HG03039 (cell line): Measurements from ENCODE around the gene RGS8.
A peak's percentile ranks its signal among the peaks of the same experiment; 100 is the strongest.
"Not testable (repeated sequence)": the region's sequence is repeated elsewhere in the genome, so short reads cannot be mapped to it uniquely, and the experiment has no call there.

ENCODE experiments used
- ATAC-seq: cut with Tn5 transposase; IDR thresholded peaks from one replicate; pipeline ENCODE4 v1.9.1; 2021; ENCODE audit warnings: mild to moderate bottlenecking, moderate library complexity; ENCODE audit not compliant: unreplicated experiment

The RGS8 gene

DNA sequence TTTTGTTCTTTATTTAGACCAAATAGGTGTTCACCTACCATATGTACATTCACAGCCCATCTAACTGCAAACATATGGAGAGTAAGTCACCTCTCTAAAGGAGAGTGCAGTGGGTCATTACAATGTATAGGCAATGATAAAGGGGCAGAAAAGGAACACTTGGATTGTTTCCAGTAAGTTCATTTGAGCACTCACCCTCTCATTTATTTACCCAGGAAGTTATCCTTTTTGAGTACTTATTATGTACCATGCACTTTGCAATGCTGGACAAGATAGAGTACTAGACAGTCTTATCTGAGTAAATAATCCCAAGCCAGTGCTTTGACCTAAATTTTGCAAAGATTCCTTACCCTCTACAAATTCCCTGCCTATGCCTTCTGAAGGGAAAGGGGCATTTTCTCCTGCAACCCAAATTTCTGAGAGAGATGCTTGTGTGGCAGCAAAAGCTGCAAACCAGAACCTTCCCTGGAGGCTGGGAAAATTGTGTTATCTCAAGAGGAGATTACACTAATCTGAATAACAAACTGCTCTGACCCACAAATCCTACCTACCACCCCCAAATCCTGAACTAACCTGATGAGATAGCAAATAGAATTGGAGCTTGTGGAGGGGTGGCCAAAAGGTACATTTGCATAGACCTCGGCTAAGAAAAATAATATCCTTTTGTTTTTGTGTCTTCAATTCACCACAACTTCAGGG is 18.6 kb upstream of the RGS8 start:
- ATAC-seq = no peak

DNA sequence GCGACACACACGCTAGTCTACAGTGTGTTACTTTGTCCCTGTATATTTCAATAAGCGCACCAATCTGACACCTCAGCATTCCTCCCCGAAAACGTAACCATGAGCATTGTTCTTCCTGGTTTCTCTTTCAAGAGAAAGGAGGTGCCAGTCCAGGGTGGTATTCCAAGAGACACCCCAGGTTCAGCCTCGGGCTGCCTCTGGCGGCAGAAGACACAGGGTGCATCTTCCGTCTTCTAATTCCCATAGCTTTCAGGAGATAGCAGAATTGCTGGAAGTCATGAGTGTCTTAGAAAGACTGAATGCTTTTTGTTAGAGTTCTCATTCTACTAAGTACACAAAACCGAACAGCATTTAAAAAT is 15.9 kb upstream of the RGS8 start:
- ATAC-seq = no peak

DNA sequence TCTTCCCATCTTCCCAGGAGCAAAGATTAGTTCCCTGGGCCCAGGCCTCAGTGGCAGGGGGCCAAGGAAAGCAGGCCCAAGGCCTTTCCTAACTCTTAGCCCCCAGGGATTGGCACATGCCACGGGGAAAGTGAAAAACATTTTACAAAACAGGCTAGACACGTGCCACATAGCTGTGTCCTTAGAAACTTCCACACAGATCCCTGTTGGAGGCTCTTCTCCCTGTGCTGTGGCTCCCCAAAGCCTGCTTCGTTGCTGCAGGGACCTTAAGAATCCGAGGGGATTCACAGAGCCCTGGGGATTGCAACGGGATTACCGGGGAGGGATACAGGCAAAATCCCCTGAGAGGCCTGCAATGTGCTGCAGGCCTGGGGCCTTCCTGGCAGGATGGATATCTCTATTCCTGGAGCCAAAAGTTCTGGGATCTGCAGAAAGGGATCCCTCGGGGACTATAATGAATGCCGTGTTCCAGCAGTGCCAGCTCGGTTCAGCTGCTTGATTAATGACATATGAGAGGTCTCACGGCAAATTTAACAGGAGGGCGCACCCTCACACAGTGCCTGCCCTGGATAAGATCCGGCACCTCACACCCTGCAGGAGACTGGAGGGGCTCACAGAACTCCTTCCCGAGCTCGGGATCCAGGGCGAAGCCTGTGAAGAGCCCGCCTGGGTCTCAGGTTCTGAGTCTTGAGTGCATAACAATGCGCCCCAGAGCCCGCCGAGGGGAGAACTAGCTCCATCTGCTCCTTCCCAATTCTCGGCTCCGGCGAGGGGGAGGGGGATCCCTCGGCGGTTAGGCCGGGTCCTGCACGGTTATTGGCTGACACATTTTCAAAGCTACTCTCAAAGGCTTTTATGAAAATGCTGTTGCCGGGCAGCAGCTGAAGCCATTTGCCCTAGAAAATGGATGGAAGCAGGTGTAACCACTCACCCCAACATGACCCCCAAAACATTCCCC is 15.3 kb upstream of the RGS8 start:
- no peak for ATAC-seq

DNA sequence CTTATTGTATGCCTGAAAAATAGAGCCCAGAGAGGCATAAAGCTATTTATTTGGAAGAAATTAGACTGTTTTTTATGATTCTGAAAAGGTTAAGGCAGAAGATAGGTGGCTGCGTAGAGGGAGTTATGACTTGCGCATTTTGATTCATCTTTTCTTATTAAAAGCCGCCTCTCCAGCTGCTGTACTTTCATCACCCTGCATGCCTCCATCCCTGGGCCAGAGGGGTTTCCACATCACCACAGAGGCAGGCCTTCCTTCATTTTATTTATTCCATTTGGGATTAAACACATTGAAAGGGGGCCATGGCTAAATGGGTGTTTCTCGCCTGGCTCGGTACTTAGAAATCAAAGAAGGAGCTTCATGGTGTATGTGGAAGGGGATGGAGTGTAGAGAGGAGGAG is 14.6 kb upstream of the RGS8 start:
- ATAC-seq = no peak

DNA sequence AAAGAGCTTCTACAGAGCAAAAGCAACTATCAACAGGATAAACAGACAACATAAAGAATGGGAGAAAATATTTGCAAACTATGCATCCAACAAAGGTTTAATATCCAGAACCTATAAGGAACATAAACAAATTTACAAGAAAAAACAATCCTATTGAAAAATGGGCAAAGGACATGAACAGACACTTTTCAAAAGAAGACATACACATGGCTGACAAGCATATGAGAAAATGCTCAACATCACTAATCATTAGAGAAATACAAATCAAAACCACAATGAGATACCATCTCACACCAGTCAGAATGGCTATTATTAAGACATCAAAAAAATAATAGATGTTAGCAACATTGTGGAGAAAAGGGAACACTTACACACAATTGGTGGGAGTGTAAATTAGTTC is 8.8 kb upstream of the RGS8 start:
- not testable (repeated sequence) for ATAC-seq

DNA sequence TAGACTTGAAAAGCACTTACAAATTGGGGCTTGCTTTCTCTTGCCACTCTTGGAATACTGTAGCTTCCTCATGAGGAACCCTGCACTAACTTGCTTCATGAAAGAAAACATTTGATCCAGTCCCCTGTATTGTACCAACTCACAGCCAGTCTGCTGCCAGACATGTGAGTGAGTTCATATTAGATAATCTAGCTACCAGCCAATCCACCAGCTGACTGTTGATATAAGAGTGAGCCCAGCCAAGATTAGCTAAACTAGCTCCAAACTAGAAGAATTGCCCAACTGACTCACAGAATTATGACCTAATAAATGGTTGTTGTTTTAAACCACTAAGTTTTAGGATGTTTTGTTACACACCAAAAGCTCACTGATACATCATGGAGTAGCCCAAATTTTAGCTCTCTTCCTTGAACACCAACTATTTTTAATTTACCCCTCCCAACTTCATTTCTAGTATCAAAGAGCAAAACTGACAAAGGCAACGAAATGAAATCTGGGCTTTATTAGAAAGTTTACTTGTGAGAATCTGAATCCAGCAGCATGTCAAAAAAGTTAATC is 6.6 kb upstream of the RGS8 start:
- no peak for ATAC-seq

DNA sequence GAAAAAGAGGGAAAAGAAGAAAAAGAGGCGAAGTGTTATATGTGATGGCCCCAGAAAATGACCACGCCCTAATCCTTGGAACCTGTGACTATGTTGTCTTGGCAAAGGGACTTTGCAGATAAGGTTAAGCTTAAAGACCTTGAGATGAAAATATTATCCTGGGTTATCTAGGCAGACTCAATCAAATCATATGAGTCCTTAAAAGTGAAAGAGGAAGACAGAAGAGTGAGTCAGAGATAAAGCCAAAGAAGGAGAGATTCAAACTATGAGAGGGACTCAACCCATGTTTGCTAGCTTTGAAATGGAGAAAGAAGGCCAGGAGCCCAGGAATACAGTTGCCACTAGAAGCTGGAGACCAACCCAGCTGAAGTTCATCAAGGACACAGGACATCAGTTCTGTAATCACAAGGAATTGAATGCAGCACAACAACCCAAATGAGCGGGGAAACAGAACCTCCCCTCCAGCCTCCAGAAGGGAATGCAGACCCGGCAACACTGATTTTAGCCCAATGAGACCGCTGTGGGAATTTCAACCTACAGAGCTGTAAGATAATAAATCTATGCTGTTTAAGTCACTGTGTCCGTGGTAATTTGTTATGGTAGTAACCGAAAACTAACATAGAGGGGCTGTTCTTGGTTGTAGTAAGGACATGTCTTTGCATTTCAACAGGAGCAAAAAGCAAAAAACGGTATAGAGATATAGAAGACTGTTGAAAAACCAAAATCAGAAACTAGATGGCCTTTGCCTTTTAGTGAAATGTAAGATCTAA is 4.2 kb upstream of the RGS8 start:
- no peak for ATAC-seq

DNA sequence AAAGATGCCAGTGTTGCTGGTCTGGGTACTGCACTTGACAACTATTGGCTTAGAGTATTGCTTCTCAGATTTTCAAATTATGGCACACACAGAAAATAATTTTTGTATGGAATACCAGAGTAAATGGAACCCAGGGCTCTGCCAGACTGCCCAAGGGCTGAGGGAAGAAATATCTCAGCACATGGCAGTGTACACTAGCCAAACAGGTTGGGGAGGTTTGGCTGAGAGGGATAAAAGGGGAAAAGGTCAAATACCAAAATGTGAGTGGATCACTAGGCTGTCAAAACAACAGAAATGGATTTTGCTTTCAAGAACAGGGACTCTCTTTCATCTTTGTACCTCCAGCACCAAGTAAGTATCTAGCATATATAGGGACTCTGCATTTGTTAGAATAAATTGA is 3.0 kb upstream of the RGS8 start:
- no peak for ATAC-seq

DNA sequence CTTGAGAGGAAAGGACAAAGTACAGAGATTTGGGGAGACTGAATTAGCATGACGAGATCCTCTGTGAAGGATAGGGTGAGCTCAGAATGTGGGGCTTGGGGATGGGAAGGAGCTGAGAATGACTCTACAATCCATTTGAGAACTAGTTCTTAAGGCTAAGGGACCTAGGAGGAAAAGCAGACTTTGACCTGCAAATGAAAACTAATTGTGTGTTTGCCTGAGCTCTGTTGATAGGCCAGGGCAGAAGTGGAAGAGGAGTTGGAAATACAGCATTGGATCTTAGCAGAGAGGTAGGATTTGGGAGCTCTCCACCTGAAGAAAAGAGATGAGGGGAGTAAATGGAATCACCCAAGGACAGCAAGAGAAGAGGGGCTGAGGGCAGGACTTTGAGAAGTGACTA is 2.1 kb upstream of the RGS8 start:
- no peak for ATAC-seq

DNA sequence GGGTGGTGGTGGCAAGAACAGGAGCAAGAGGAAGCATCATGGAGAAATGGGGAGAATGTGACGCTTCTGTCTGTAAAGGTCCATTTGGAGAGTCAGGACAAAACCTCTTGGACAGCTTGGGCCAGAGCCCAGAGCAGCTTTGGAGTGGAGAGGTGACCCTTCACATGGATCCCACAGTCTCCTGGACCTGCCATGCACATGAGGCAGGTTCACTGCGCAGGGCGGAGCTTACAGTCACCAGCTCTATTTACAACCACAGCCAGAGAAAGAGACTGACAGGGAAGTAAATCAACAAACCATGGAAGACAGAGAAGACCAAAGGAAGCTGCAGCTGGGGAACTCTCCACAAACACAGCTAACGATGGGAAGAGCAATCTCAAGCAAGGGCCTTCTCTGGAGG is 828 bp upstream of the RGS8 start:
- ATAC-seq = no peak

DNA sequence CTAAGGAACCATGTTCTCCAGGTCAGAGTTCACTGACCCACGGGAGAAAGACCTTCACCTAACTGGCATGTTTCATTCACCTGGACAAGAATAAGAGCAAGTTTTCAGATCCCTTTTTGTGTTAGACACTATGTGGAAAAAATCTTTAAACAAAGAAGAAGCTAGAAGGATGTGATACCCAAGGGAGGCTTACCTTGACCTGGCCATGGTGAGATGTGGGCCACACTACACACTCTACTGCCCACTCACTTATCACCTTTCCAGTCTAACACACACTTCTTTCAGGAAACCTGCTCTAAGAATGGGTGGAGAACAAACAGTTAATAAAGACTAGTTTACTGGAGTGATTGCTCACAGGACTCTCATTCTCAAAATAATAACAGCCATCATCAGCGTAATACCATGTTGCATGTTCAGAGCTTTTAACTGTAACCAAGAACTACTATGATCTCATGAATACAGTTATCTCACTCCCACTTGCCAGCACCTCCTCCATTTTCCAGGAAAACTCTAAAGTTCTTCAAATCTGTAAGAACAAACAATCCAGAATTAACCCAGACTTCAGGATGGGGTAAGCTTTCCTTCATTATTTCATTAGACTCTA is 1.4 kb downstream of the RGS8 start:
- no peak for ATAC-seq

DNA sequence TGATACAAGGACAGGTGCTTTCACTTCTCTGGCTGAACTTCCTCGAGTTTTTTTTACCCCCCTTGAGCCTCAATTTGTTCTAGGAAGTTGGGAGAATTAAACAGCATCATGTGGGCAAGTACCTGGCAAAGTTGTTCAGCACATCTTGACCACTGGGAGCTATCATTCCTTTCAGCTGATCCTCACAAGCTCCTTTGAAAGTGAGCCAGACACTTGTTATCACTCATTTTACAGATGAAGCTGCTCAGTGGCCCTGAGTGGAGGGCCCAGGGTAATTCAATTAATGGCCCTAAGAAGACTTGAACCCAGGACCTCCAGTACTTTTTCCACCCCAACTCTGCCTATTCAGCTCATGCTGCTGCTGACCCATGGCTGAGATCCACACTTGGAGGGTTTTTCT is 2.0 kb downstream of the RGS8 start:
- no peak for ATAC-seq

DNA sequence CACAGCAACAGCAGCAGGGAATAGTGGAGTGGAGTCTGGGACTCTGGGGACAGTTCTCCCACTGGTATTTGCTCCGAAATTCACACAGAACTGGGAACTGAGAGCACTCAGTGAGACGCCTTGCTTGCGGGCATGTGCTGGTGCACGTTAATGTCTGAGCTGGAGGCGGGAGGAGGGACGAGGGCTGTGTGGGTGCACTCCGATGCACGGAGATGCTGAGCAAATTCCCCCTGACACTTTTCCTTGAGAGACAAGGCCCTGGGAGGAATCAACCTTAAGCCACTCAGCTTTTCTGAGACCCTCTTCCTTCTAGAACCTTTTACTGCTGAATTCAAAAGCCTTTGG is 2.8 kb downstream of the RGS8 start:
- ATAC-seq = no peak

DNA sequence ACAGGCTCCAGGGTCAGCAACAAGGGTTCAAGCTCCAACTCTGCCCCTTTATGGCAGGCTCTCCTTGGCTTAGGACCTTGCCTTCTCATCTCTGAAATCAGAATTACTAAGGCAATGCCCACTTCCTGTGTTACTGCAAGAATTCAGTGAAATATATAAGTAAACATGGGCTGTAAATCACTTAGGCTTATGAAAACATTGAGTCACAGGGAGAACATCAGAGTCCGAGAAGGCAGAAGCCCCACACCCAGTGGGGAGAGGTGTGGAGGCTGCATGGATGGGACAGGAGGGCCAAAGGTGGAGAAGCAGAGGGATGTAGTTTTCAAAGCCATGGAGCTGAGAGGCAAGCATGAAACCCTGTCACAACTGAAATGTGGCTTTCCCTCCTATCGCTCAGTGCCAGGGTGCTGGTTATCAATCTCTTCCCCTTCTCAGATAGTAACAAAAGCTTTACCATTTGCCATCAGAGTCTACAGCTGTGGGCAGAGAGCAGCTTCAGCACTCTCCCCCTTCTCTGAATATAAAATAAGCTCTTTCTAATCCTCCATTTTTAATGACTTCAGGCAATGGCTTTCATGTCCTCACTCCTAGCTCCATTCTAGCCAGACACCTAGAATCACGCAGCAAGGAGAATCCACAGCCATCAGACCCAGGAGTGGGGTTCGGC is 3.4 kb downstream of the RGS8 start:
- ATAC-seq = no peak

DNA sequence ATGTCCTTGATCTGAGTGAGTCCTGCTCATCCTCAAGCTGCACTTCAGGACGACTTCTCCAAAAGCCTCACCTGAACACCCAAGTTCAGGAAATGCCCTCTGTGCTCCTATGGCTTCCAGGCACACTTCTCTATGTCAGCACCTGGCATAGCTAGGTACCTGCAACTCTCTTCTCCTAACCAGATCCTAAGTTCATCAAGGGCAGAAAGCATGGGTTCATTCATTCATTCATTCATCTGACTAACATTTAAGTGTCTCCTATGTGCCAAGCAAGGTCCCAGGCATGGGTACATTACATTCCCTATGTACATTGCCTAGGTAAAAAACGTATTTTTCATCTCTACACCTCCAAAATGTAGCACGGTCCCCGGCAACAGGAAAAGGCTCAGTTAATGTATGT is 4.0 kb downstream of the RGS8 start:
- no peak for ATAC-seq

DNA sequence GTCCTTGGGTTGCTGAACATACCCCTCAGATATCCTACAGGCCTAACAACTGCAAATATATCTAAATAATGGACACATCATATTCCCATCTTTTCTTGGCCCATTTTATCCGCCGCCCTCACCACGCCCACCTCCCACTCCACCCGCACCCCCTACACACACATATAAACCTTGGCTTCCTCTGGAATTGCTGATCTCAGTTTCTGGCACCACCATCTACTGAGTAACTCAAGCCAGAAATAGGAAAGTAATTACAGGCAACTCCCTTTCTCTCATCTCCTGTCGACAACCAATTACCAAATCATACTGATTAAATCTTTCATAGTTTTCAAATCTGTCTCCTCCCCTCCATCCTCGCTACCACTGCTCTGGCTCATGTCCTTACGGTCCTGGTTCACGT is 4.7 kb downstream of the RGS8 start:
- no peak for ATAC-seq

DNA sequence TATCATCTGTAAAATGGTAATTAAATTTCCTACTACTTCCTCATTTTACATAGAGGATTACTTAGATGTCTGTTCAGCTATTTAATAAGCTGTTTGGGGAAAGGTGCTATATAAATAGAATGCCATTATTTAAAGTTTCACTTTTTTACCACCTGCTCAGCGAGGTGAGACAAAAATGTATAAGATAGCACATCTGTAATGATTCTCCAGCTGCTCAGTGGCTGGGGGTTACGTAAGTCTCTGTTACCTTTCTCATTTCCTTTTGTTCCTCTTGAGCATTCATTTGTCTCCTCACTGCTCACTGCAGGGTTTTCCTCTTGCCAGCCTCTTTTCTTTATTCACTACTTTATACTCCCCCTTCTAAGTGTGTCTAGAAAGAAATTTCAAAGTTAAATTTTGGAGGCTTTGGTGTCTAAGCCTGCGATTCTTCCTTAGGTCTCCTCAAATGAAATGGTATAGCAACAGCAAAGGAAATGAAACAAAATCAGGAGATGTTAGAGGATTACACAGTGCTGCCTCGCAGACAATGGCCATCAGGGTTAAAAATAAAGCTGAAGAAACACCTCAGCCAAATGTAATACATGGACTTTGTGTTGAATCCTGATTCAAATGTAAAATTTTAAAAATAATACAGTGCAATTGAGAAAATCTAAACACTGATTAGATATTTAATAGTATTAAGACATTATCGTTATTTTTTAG is 6.8 kb downstream of the RGS8 start:
- peak; percentile 66 for ATAC-seq

DNA sequence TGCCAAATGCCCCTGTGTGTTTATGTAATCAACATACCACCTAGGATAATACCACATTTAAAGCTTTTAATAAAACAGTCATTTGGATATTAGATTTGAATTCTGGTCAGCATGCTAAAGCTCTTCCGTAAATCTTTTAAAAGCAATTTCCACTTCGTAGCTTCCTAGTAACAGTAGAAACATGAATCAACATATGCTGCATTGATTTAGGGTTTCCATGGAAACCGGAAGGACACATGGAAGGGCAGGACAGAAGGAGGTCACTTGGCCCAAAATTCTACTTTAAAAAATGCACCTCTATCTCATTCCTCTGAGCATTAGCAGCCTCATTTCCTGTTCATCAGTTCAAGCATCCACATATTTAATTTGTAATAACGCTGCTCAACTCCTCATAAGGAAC is 8.1 kb downstream of the RGS8 start:
- ATAC-seq = no peak

DNA sequence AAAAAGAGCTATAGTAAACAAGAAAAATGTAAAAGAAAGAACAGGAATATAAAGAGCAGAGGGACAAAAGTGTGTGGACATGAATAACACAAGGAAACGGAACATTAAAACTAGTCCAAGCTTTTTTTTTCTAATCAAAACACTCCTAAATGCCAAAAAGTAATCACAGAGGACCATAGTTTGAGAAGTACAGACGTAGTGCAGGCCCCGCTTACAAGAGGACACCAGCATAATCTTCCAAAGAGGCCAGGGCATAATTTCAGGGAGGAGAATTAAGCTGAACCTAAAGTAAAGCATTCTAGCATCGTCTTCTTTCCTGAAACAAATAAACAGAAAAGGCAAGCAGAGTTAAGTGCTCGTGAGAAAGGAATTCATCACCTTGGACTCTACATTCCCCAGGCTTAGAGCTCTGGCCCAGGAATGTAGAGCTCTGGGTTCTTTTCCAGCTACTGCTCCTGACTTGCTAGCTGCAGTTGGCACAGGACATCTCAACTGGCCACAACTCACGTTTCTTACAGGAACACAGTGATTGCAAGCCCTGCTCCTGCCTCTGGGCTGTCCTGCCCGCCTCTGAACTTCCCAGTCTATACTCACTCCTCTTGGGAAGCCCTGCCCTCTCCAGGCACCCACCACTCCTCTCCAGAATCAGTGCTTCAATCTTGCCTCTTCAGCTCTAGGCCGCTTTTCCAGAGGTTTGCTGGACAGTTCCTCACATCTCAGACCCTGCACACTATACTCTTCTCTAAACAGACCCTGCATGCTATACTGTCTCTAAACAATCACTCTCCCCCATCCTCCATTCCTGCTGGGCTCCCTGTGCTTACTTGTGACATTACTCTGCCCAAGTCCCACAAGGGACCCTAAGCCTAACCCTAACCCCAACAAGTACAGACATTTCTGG is 9.8 kb downstream of the RGS8 start:
- no peak for ATAC-seq
